Measurements from ENCODE around the gene TXNDC17. TPM values are rescaled to one million over a fixed set of nuclear protein-coding genes. Genes with fewer than 3 reads are reported as not detected.

The TXNDC17 gene
- total and polyA plus RNA-seq, 2 of the 4 experiments (the other 2 are of a cell fraction): 45.0 to 494 TPM

DNA sequence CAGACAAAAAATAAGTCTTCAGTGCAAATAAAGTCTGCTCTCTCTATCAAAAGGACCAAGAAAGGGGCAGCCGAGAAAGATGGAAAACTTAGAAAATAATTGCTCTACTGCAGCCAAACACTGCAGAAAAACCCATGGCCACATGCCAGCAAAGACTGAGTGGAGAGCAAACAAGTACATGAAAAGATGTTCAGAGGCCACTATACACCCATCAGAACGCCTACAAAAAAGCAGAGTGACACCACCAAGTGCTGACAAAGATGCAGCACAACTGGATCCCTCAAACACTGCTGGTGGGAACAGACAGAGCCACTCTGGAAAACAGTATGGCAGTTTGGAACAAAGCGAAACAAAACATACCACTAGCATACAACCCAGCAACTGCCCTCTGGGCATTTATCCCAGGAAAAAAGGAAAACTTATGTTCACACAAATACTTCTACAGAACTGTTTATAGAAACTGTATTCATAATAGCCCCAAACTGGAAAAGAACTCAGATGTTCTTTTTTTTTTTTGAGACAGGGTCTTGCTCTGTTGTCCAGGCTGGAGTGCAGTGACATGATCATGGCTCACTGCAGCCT lies 37.0 kb upstream of the TXNDC17 start:
- Histone ChIP-seq H3K4me2 (ENCODE audit: low read depth, low read length) (peak overlapping the region; percentile 18; the same call in 1 of the 2 replicates), H3K4ac (ENCODE audit: low read depth, low read length) (no peak overlapping the region), H3K4me1 (ENCODE audit: control insufficient read depth, insufficient read depth, low read length) (peaks cover 1% of the 10 kb centered on the region; the same call in 1 of the 2 replicates), H2BK20ac (ENCODE audit: low read depth, low read length) (no peak overlapping the region), H2BK5ac (ENCODE audit: low read depth, low read length, poor library complexity, severe bottlenecking) (no peak overlapping the region), H3K56ac (ENCODE audit: extremely low read depth, insufficient read depth, low read length) (no peak overlapping the region), H3K36me3 (ENCODE audit: control insufficient read depth, insufficient read depth, low read length) (peaks cover 39% of the 10 kb centered on the region), H2BK15ac (ENCODE audit: low read depth, low read length) (no peak overlapping the region), H3K9me1 (ENCODE audit: insufficient read depth, low read length) (no peaks in the 10 kb centered on the region; the same call in 1 of the 2 replicates), H4K20me1 (ENCODE audit: insufficient read depth, low read length) (no peaks in the 10 kb centered on the region), H2AFZ (replicated peaks; ENCODE audit: low read length, poor library complexity) (no peak overlapping the region), H3K14ac (replicated peaks; ENCODE audit: low read depth, low read length) (no peak overlapping the region), H3K4me3 (ENCODE audit: insufficient read depth, low read depth, low read length) (no peak overlapping the region), H4K91ac (ENCODE audit: insufficient read depth, low read depth, low read length) (no peak overlapping the region), H3K27ac (ENCODE audit: insufficient read depth, low read length) (peak overlapping the region; percentile 56; the same call in 1 of the 2 replicates), H3K27me3 (ENCODE audit: control insufficient read depth, insufficient read depth, low read length) (no peaks in the 10 kb centered on the region), H3K9me3 (ENCODE audit: control insufficient read depth, insufficient read depth, low read length) (no peaks in the 10 kb centered on the region), H2AK9ac (replicated peaks; ENCODE audit: low read depth, low read length, poor library complexity) (no peak overlapping the region), H3K23ac (ENCODE audit: low read depth, low read length) (no peak overlapping the region; the same call in 1 of the 2 replicates), H4K5ac (ENCODE audit: low read depth, low read length) (no peak overlapping the region; the same call in 1 of the 2 replicates), H4K8ac (ENCODE audit: low read depth in 2 of 2, low read length in 2 of 2) (no peak overlapping the region), H3K9ac (ENCODE audit: low read depth, low read length) (no peak overlapping the region), H3K79me1 (ENCODE audit: low read depth in 1 of 2, low read length in 2 of 2) (peaks cover 16 to 30% of the 10 kb centered on the region in 2 experiments; a peak in 3 of 4 replicates), H2BK120ac (ENCODE audit: low read depth, low read length) (no peak overlapping the region), H2AK5ac (ENCODE audit: low read depth, low read length) (no peak overlapping the region), H3K18ac (ENCODE audit: low read depth, low read length) (no peak overlapping the region)
- CTCF ChIA-PET: no interaction called here
- in situ Hi-C loops (cut with MboI; ENCODE audit: low sequenced_read_pairs) (no loop called here), dilution Hi-C loops (cut with HindIII; ENCODE audit: low sequenced_read_pairs, unreplicated experiment) (no loop called here), intact Hi-C loops (cut with micrococcal nuclease) (no loop called here)
- DNase-seq: peak; percentile 30
- POLR2A ChIA-PET (ENCODE audit: unreplicated experiment): no interaction called here
- no TSS peak for BruUV-seq (replicated peaks)
- peak; percentile 82 for ATAC-seq (ENCODE audit: low read depth)
- TF ChIP-seq, protein P1, sequence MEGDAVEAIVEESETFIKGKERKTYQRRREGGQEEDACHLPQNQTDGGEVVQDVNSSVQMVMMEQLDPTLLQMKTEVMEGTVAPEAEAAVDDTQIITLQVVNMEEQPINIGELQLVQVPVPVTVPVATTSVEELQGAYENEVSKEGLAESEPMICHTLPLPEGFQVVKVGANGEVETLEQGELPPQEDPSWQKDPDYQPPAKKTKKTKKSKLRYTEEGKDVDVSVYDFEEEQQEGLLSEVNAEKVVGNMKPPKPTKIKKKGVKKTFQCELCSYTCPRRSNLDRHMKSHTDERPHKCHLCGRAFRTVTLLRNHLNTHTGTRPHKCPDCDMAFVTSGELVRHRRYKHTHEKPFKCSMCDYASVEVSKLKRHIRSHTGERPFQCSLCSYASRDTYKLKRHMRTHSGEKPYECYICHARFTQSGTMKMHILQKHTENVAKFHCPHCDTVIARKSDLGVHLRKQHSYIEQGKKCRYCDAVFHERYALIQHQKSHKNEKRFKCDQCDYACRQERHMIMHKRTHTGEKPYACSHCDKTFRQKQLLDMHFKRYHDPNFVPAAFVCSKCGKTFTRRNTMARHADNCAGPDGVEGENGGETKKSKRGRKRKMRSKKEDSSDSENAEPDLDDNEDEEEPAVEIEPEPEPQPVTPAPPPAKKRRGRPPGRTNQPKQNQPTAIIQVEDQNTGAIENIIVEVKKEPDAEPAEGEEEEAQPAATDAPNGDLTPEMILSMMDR (conservative IDR thresholded peaks at IDR 0.05; ENCODE audit: low read depth, low read length): no peak
- TF ChIP-seq, protein P2, sequence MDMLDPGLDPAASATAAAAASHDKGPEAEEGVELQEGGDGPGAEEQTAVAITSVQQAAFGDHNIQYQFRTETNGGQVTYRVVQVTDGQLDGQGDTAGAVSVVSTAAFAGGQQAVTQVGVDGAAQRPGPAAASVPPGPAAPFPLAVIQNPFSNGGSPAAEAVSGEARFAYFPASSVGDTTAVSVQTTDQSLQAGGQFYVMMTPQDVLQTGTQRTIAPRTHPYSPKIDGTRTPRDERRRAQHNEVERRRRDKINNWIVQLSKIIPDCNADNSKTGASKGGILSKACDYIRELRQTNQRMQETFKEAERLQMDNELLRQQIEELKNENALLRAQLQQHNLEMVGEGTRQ (IDR thresholded peaks at IDR 0.05; ENCODE audit: low read depth, low read length): no peak
- TF ChIP-seq MXI1 (IDR thresholded peaks at IDR 0.05; ENCODE audit: borderline replicate concordance, low read depth, low read length) (no peak), CHD1 (IDR thresholded peaks at IDR 0.05; ENCODE audit: low read depth, low read length) (no peak), BHLHE40 (IDR thresholded peaks at IDR 0.05; ENCODE audit: low read depth, low read length) (no peak), FOS (IDR thresholded peaks at IDR 0.05; ENCODE audit: low read depth, low read length) (no peak), SMC3 (IDR thresholded peaks at IDR 0.05; ENCODE audit: low read depth, low read length) (no peak), NFE2L2 (IDR thresholded peaks at IDR 0.05; ENCODE audit: low read depth, low read length) (no peak), RFX5 (IDR thresholded peaks at IDR 0.05; ENCODE audit: low read depth, low read length) (no peak), RCOR1 (IDR thresholded peaks at IDR 0.05; ENCODE audit: insufficient replicate concordance, low read length) (no peak), CEBPB (IDR thresholded peaks at IDR 0.05; ENCODE audit: low read depth, low read length) (no peak), RAD21 (IDR thresholded peaks at IDR 0.05; ENCODE audit: low read length) (no peak), POLR2A (IDR thresholded peaks at IDR 0.05; ENCODE audit: low read depth, low read length) (no peak), MAZ (IDR thresholded peaks at IDR 0.05; ENCODE audit: borderline replicate concordance, low read depth, low read length) (no peak), MAFK (IDR thresholded peaks at IDR 0.05; ENCODE audit: low read depth, low read length) (no peak)
- TF ChIP-seq, protein P3, sequence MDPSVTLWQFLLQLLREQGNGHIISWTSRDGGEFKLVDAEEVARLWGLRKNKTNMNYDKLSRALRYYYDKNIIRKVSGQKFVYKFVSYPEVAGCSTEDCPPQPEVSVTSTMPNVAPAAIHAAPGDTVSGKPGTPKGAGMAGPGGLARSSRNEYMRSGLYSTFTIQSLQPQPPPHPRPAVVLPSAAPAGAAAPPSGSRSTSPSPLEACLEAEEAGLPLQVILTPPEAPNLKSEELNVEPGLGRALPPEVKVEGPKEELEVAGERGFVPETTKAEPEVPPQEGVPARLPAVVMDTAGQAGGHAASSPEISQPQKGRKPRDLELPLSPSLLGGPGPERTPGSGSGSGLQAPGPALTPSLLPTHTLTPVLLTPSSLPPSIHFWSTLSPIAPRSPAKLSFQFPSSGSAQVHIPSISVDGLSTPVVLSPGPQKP (IDR thresholded peaks at IDR 0.05; ENCODE audit: borderline replicate concordance, low read depth, low read length): no peak
- no CpG with 5 or more reads among the region's 3 CpGs for WGBS, 2 experiments (ENCODE audit: extremely low coverage in 2 of 2, insufficient read length in 1 of 2)

Data from IMR-90 (cell line).